H54 (cell line): ENCODE results near the gene HDGF.
"Not testable (repeated sequence)": the region's sequence is repeated elsewhere in the genome, so short reads cannot be mapped to it uniquely, and the experiment has no call there.

Source experiments
- DNase-seq: peaks from one replicate; pipeline ENCODE4 v3.0.0; 2011; ENCODE audit warnings: low spot score, mixed read lengths; ENCODE audit not compliant: insufficient read length
- FAIRE-seq: peaks from 3 replicates; lab custom pipeline; 2011; peaks lifted over from hg19 to GRCh38; lab: Jason Lieb, UNC
- POLR2A ChIP-seq: IDR thresholded peaks from 2 replicates; pipeline ENCODE4 v1.6.1; 2011; ENCODE audit warnings: low read depth, mild to moderate bottlenecking, low read length

HDGF gene

DNA sequence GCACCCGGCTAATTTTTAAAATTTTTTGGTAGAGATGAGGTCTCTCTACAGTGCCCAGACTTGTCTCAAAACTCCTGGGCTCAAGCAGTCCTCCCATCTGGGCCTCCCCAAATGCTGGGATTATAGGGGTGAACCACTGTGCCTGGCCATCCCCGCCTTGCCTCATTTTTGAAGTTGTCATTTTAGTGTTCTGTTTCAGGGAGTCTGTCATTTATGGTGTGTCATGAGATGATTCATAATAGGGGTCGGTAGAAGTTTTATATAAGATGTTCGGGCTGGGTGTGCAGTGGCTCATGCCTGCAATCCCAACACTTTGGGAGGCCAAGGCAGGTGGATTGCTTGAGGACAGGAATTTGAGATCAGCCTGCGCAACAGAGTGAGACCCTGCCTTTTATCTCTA, 24.3 kb upstream of the HDGF start:
- FAIRE-seq: no peak
- DNase-seq: no peak
- TF ChIP-seq POLR2A: no peak

DNA sequence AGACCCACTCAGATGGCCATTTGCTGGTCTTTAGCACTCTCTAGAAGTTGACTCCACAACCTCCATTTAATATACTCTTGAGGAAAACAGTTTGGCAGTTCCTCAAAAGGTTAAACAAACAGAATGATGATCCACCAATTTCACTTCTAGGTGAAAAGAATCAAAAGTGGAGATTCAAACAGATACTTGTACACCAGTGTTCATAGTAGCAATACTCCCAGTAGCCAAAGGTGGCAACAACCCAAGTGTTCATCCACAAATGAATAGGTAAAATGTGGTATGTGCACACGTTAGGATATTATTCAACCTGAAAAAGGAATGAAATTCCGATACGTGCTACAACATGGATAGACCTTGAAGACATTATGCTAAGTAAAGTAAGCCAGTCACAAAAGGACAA, 22.1 kb upstream of the HDGF start:
- TF ChIP-seq POLR2A: no peak
- DNase-seq: no peak
- no peak for FAIRE-seq

GRCh38 chr1:156772728-156773497, 21.4 kb upstream of the HDGF start:
- no peak for FAIRE-seq
- DNase-seq: no peak
- no peak for TF ChIP-seq POLR2A

GRCh38 chr1:156772222-156772621, 20.7 kb upstream of the HDGF start:
- no peak for FAIRE-seq
- DNase-seq: no peak
- no peak for TF ChIP-seq POLR2A

GRCh38 chr1:156768610-156769295, 17.3 kb upstream of the HDGF start:
- FAIRE-seq (no peak), DNase-seq (no peak)
- no peak for TF ChIP-seq POLR2A

DNA sequence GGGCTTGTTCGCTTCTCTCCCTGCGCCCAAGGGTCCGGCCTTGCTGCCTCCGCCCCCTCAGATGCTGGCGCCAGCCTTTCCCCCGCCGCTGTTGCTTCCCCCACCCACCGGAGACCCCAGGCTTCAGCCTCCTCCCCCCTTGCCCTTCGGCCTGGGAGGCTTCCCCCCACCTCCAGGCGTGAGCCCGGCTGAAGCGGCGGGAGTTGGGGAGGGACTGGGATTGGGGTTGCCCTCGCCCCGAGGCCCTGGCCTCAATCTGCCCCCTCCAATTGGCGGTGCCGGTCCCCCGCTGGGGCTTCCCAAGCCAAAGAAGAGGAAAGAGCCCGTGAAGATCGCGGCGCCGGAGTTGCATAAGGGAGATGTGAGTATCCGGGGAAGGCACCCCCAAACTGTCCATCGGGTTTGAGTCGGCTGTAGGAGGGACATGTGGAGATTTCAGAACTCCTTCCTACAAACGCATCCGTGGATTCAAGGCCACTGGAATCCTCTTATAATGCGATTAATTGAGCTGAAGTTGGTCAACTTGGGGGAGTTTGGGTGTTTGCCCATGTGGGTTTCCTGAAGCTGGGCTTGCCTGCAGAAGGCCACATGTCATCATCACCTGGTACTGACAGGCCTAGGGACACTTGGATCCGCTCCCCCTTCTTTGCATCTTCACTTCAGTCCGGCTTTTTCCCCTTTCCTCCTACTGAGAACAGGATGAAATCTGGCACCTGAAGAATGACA, 16.6 kb upstream of the HDGF start:
- TF ChIP-seq POLR2A: no peak
- DNase-seq (no peak), FAIRE-seq (no peak)

DNA sequence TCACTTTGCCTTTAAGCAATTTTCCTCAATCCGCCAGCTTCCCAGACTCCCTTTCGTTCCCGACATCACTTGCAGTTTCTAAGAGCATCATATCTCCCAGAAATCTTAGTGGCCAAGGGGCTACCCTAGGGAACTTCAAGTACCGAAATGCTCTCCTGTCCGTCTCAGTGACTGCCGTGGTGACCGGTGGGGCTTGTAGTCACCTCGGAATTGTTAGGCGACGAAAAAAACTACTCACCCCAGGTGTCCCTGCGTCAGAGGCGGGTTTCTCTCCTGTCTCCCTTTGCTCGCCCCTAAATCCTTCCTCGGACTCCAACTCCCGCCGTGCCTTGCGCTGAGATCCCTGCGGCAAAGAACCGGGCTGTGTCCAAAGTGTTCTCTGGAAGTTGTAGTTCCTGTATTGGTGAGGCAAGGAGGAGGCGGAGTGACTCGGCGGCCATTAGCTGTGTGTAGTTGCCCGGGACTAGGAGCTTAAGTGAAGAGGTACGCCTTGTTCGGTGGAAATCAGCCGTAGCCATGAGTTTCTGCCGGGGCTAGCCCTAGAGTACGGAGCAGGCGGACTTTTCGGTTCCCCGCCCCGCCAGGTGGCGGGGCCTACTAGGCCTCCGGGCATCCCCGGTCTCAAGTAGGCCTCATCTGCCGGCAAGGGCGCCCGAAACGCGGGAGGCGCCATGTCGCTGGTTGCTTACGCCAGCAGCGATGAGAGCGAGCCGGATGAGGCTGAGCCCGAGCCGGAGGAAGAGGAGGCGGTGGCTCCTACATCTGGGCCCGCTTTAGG, 15.8 kb upstream of the HDGF start, which contains the start of gene PRCC:
TSS of gene PRCC (plus strand) at position 435 of the 778 bp plus-strand sequence. CDS start at position 672, 237 bp downstream.
- FAIRE-seq: peak; percentile 58
- DNase-seq: peak; percentile 82
- TF ChIP-seq POLR2A: peak; percentile 45

DNA sequence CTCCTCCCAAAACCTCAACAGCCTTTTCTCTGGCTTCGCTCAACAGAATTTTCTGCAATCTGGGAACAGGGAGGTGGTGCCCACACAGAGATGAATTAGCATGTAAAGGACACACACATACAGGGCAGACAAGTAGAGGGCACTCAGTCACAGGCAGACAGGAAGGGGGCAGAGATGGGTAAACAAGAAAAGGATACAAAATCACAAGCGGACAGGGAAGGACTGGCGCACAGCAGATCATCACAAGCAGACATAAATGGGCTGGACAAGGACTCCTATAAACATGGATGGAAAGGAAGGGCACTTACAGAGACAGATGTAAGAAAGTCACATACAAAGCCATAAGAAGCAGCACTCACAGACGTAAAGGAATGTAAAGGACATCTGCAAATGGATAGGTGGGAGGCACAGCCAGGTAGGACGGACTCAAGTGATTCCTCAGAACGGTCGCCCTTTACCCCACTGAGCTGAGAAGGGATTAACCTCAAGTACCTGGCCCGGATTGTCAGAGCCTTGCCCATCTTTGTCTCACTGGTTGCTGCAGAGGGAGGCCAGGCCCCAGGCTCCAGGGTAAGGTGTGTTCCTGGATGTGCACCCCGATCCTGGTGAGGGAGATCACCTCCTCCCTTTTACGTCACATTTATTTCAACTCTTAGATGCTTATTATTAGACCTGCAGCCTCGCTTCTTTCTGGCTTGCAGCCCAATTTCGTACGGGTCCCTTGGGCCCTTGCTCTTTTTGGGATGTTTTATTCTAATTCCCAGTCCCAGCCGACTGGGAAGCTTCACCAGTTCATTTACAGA, 15.0 kb upstream of the HDGF start:
- TF ChIP-seq POLR2A: 0 out of 2 replicates have a peak, but pooled peaks have one; percentile 7
- no peak for FAIRE-seq
- DNase-seq: no peak

- no peak for FAIRE-seq
Observed at GRCh38 chr1:156765666-156766065, 14.2 kb upstream of the HDGF start.

GRCh38 chr1:156765136-156765535, 13.7 kb upstream of the HDGF start:
- DNase-seq, FAIRE-seq: not testable (repeated sequence)

More at GRCh38 chr1:156765666-156766065, 14.2 kb upstream of the HDGF start:
- DNase-seq: no peak
- TF ChIP-seq POLR2A: no peak

DNA sequence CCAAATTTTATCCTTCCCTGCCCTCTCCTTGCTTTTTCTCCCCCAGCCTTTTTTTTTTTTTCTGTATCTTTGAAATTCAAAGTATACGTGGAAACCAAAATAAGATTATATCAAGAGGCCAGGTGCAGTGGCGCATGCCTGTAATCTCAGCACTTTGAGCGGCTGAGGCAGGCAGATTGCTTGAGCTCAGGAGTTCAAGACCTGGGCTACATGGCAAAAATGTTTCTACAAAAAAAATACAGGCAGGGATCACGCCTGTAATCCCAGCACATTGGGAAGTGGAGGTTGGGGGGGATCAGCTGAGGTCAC, 9.3 kb upstream of the HDGF start:
- FAIRE-seq (no peak), DNase-seq (no peak)
- no peak for TF ChIP-seq POLR2A

- no peak for DNase-seq
- TF ChIP-seq POLR2A: no peak
- no peak for FAIRE-seq
Observed at GRCh38 chr1:156760092-156760795, 8.8 kb upstream of the HDGF start.

DNA sequence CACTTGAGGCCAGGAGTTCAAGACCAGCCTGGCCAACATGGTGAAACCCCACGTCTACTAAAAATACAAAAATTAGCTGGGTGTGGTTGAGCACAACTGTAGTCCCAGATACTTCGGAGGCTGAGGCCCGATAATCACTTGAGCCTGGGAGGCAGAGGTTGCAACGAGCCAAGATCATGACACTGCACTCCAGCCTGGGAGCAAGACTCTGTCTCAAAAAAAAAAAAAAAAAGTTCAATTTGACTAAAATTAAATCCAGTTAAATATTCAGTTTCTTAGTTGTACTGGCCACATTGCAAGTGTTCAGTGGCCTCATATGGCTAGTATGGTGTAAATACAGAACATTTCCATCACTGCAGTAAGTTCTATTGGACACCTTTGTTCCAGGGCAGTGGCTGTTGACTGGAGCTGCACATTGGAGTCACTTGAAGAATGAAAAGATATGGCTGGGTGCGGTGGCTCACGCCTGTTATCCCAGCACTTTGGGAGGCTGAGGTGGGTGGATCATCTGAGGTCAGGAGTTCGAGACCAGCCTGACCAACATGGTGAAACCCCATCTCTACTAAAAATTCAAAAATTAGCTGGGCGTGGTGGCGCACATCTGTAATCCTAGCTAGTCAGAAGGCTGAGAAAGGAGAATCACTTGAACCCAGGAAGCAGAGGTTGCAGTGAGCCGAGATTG, 6.2 kb upstream of the HDGF start:
- not testable (repeated sequence) for FAIRE-seq, DNase-seq
